GM18517 (cell line): ENCODE data around the gene TMEM41A.
"Not testable (repeated sequence)": the region's sequence is repeated elsewhere in the genome, so short reads cannot be mapped to it uniquely, and the experiment has no call there.

Source experiments
- ATAC-seq: cut with Tn5 transposase; IDR thresholded peaks from one replicate; pipeline ENCODE4 v1.9.1; 2021; ENCODE audit warnings: mild to moderate bottlenecking, moderate library complexity; ENCODE audit not compliant: unreplicated experiment

Gene TMEM41A

DNA sequence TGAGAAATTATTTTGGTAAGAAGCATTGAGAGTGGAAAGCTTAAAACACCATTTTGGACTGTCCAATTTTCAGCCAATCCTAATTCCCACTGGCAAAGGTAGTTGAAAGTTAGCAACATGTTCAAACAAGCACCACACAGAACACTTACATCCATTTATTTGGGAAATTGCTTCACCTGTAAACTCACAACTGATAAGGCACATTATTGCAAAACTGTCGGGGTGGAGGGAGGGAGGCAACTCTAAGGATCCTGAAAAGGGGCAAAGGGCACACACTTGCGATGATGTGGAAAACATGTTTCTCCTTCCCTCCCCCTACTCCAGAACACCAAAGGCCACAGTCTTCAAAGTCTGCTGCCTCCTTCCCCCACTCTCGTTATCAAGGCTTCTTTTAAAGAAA is 9.4 kb downstream of the TMEM41A start:
- ATAC-seq: no peak

- no peak for ATAC-seq
These were observed 10.4 kb downstream of the TMEM41A start for GRCh38 chr3:185488465-185488864.

GRCh38 chr3:185486394-185486793 is 12.4 kb downstream of the TMEM41A start:
- ATAC-seq: no peak

DNA sequence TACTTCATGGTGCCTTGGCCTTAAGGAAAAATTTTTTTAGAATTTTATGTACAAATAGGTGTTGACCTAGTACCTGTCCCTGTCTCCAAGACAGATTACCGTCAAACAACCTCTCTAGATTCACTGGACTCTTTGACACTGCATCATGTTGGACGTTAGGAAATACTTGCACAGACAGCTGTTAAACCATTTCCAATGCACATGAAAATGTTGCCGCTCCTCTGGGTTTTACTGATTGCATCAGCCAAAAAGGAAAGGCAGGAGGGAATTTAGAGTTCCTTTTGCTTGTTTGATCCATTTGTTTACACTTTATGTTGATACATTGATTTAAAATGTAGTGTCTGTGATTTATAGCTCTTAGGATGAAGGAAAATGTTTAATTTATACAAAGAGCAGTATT is 14.5 kb downstream of the TMEM41A start:
- ATAC-seq: no peak

DNA sequence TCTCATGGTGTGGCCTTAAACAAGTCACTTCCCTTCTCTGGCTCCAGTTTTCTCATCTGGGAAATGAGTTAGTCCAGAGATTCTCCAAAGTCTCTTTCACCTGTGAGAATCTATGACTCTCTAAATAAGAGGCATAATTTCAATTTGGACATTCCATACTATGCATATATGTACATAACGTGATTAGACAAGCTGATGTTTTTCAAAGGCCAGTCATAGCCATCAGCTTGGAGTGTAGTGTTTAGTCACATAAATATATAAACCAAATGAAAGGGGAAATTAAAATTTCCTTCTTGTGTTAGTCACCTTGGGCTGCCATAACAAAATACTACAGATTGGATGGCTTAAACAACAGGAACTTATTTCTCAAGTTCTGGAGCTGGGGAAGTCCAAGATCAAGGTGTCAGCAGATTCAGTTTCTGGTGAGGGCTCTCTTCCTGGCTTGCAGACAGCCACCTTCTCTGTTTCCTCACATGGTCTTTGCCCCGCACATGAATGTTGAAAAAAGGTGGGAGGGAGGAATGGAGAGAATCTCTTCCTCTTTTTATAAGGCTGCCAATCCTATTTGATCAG is 19.4 kb downstream of the TMEM41A start:
- ATAC-seq: no peak

DNA sequence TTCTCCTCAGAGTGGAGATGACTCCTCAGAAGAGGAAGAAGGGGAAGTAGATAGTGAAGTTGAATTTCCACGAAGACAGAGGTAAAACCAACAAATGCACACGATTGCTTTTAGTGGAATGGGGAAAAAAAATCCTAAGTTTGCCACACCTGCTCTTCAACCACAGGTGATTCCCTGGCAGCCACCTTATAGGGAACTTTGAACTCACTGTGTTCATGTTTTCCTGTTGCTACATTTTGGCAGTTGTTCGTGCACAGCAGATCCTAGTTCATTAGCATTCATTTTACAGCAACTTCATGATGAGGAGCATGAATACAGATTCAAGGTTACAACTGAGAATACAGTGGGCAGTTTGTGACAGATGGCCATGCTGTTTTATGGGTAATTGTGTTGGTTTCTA is 21.5 kb downstream of the TMEM41A start:
- ATAC-seq: no peak

- ATAC-seq: not testable (repeated sequence)
These were observed 23.9 kb downstream of the TMEM41A start for GRCh38 chr3:185474922-185475321.

- ATAC-seq: no peak
These were observed 25.5 kb downstream of the TMEM41A start for GRCh38 chr3:185473290-185473815.

- ATAC-seq: no peak
These were observed 28.5 kb downstream of the TMEM41A start for GRCh38 chr3:185470323-185470722.

DNA sequence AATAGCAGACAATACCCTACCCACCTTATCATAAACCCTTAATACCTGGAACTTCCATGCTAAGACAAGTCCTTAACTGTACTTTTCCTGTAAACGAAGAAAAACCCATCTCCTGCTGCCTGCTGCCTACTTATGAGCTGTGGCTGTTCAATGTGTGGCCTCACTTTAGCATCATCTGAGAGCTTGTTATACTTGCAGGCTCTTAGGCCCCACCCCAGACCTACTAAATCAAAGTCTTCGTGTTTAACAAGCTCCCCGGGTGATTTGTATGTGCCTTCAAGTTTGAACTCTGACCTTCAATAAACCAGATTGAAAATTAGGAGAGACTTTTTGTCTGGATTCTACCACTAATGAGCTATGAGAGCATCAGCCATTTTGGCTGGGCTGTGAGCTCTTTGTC is 29.3 kb downstream of the TMEM41A start:
- no peak for ATAC-seq

- not testable (repeated sequence) for ATAC-seq
These were observed 32.7 kb downstream of the TMEM41A start for GRCh38 chr3:185466123-185466522.

DNA sequence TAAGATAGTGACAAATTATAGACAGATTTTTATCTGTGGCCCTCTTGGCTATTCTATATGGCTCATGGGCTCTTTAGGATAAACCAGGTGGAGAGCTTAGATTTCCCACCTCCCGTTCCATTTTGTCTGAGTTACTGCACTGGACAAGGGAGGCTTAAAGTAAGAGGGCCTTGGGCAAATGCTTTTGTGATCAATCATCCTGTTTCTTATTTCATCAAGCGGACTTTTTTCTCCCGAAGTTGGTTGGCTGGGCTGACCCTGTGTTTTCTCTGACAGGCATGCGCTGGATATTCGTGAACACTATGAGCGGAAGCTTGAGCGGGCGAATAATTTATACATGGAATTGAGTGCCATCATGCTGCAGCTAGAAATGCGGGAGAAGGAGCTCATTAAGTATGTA is 33.4 kb downstream of the TMEM41A start:
- ATAC-seq: no peak

DNA sequence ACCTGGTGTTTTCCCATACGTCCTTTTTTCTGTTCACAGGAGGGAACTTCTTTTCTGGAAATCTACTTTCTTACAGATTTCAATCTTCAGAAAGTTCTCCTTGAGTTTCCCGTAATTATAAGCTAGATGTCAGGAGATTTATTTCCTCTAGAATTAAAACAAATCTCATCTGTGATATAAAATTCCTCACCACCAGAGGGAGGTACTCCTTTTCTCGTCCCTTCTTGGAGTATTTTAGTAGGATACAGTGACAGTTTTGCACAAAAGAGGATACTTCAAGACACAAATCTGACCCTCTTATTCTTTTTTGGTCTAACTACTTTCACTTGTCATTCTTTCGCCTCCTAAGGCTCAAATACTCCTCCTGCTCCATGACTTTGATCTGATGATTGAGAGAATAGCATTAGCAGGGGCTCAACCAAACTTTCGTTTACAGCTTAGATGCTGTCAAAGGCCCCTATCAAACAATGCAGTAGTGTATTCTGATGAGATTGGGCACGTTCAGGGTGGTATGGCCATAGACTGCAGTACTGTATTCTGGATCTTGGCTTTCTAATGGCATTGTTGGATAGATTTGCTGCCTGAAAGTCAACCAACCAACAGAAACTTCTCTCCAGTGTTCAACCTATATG is 38.0 kb downstream of the TMEM41A start:
- no peak for ATAC-seq

GRCh38 chr3:185460309-185460708 is 38.5 kb downstream of the TMEM41A start:
- ATAC-seq: no peak

- no peak for ATAC-seq
These were observed 41.5 kb downstream of the TMEM41A start for GRCh38 chr3:185457376-185457775.

DNA sequence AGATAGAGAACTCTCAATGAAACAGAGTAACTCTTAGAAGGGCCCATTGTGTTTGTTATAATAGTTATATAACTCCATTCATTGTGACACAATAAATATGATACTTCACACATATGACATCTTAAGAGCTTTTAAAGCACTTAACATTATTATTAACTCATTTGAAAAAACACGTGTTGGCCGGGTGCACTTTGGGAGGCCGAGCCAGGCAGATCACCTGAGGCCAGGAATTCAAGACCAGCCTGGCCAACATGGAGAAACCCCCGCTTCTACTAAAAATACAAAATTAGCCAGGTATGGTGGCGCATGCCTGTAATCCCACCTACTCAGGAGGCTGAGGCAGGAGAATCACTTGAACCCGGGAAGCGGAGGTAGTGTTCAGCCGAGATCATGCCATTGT is 47.4 kb downstream of the TMEM41A start:
- not testable (repeated sequence) for ATAC-seq

- no peak for ATAC-seq
These were observed 50.7 kb downstream of the TMEM41A start for GRCh38 chr3:185448107-185448506.

DNA sequence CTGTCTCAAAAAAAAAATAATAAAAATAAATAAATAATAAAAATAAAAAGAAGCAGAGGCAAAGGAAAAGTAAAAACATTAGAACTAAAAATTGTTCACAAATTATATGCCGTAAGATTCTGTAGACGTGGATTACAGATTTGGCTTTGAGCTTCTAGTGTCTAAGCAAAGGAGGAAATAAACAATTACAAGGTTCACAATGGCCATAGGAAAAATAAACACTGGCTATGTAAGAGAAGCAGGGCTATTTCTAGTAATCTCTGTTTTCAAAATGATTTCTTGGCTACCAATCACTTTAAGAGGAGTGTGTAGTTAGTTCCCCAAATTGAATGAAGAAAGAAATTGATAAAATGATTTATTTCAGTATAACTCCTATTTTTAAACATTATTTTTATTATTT is 54.5 kb downstream of the TMEM41A start:
- ATAC-seq: no peak

DNA sequence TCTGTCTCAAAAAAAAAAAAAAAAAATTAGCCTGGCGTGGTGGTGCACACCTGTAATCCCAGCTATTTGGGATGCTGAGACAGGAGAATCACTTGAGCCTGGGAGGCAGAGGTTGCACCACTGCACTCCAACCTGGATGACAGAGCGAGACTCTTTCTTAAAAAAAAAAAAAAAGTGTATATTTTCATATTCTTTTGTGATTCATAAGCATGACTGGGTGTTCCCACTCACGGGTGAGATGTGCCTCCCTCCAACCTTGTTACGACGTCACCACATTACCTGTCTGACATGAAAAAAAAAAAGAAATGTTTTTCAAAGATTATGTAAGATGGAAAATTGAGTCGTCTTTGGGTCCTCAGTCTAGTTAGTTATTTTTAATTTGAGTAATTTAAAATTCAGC is 56.8 kb downstream of the TMEM41A start:
- no peak for ATAC-seq

- ATAC-seq: no peak
These were observed 58.9 kb downstream of the TMEM41A start for GRCh38 chr3:185439745-185440466.
